Measurements from ENCODE around the gene PREP. TPM values are rescaled to one million over a fixed set of nuclear protein-coding genes. Genes with fewer than 3 reads are reported as not detected.

PREP gene
- total and polyA plus RNA-seq, 2 experiments from 2014 or later = 28.7 to 67.6 TPM

GRCh38 chr6:105292689-105293339 is 110.1 kb downstream of the PREP start:
- H3K27me3 ChIP-seq = no peaks in the 10 kb centered on the region

DNA sequence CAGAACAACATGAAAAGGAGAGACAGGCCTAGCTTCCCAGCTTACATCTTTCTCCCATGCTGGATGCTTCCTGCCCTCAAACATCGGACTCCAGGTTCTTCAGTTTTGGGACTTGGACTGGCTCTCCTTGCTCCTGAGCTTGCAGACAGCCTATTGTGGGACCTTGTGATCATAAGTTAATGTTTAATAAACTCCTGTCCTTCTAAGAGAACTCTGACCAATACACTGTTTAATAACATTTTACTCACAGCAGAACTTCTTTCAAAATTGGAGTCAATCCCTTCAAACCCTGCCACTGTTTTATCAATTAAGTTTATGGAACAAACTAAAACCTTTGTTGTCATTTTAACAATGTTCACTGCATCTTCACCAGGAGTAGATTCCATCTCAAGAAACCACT is 111.4 kb downstream of the PREP start:
- DNase-seq (ENCODE audit: low read depth in 1 of 2, low spot score in 1 of 2) = no peak
- Histone ChIP-seq H3K9me3 (ENCODE audit: low read depth) (no peaks in the 10 kb centered on the region), H3K27me3 (no peaks in the 10 kb centered on the region), H3K4me3 (no peak overlapping the region), H3K27ac (no peak overlapping the region), H3K4me1 (ENCODE audit: low read depth) (no peaks in the 10 kb centered on the region), H3K36me3 (no peaks in the 10 kb centered on the region)
- TF ChIP-seq, protein P1, sequence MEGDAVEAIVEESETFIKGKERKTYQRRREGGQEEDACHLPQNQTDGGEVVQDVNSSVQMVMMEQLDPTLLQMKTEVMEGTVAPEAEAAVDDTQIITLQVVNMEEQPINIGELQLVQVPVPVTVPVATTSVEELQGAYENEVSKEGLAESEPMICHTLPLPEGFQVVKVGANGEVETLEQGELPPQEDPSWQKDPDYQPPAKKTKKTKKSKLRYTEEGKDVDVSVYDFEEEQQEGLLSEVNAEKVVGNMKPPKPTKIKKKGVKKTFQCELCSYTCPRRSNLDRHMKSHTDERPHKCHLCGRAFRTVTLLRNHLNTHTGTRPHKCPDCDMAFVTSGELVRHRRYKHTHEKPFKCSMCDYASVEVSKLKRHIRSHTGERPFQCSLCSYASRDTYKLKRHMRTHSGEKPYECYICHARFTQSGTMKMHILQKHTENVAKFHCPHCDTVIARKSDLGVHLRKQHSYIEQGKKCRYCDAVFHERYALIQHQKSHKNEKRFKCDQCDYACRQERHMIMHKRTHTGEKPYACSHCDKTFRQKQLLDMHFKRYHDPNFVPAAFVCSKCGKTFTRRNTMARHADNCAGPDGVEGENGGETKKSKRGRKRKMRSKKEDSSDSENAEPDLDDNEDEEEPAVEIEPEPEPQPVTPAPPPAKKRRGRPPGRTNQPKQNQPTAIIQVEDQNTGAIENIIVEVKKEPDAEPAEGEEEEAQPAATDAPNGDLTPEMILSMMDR (IDR thresholded peaks at IDR 0.05; ENCODE audit: low read depth, low read length) = no peak

More at GRCh38 chr6:105292689-105293339, 110.1 kb downstream of the PREP start:
- no peak for DNase-seq (ENCODE audit: low read depth in 1 of 2, low spot score in 1 of 2)
- Histone ChIP-seq H3K4me1 (ENCODE audit: low read depth) (no peaks in the 10 kb centered on the region), H3K9me3 (ENCODE audit: low read depth) (no peaks in the 10 kb centered on the region), H3K4me3 (no peak overlapping the region), H3K36me3 (no peaks in the 10 kb centered on the region), H3K27ac (no peak overlapping the region)
- TF ChIP-seq, protein P1 (IDR thresholded peaks at IDR 0.05; ENCODE audit: low read depth, low read length) = no peak

GRCh38 chr6:105282631-105283585 is 120.0 kb downstream of the PREP start:
- H3K4me1 ChIP-seq (ENCODE audit: low read depth) = peaks cover 4% of the 10 kb centered on the region
- TF ChIP-seq, protein P1 (IDR thresholded peaks at IDR 0.05; ENCODE audit: low read depth, low read length) = no peak
- H3K36me3 ChIP-seq = peaks cover 9% of the 10 kb centered on the region
- DNase-seq (ENCODE audit: low read depth in 1 of 2, low spot score in 1 of 2) = no peak
- no peak overlapping the region for H3K4me3 ChIP-seq
- H3K27me3 ChIP-seq = no peaks in the 10 kb centered on the region
- no peaks in the 10 kb centered on the region for H3K9me3 ChIP-seq (ENCODE audit: low read depth)
- no peak overlapping the region for H3K27ac ChIP-seq

DNA sequence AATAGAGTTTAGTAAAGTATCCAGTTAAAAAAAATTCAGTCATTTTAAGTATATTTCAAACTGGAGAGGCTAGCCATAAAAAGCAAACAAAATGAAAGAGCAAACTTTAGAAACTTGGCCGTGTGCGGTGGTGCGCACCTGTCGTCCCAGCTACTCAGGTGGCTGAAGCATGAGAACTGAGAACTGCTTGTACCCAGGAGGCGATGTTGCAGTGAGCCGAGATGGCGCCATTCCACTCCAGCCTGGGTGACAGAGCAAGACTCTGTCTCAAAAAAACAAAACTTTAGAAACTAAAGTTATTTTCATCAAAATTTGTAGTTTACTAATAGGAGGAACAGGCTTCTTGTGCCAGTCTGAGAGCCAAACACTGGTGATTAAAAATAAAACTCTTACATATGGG is 122.8 kb downstream of the PREP start:
- no peak for DNase-seq (ENCODE audit: low read depth in 1 of 2, low spot score in 1 of 2)
- Histone ChIP-seq H3K36me3 (peaks cover 15% of the 10 kb centered on the region), H3K27me3 (no peaks in the 10 kb centered on the region), H3K4me3 (no peak overlapping the region), H3K4me1 (ENCODE audit: low read depth) (peaks cover 8% of the 10 kb centered on the region), H3K27ac (no peak overlapping the region), H3K9me3 (ENCODE audit: low read depth) (no peaks in the 10 kb centered on the region)
- TF ChIP-seq, protein P1 (IDR thresholded peaks at IDR 0.05; ENCODE audit: low read depth, low read length) = no peak

- TF ChIP-seq, protein P1 (IDR thresholded peaks at IDR 0.05; ENCODE audit: low read depth, low read length) = no peak
- no peaks in the 10 kb centered on the region for H3K9me3 ChIP-seq (ENCODE audit: low read depth)
- no peak for DNase-seq (ENCODE audit: low read depth in 1 of 2, low spot score in 1 of 2)
- no peak overlapping the region for H3K27ac ChIP-seq
- H3K36me3 ChIP-seq = peaks cover 15% of the 10 kb centered on the region
- no peak overlapping the region for H3K4me3 ChIP-seq
- H3K27me3 ChIP-seq = no peaks in the 10 kb centered on the region
- H3K4me1 ChIP-seq (ENCODE audit: low read depth) = peaks cover 12% of the 10 kb centered on the region
Observed at GRCh38 chr6:105279463-105279862, 123.4 kb downstream of the PREP start.

All from cardiac muscle cell (in vitro differentiated cells and primary cell).